ENCODE data around the gene SF3B6. TPM values are rescaled to one million over a fixed set of nuclear protein-coding genes. Genes with fewer than 3 reads are reported as not detected.

The SF3B6 gene
- polyA plus RNA-seq, 2 of the 4 experiments (the other 2 are of a cell fraction) = 244 to 315 TPM

GRCh38 chr2:24073816-24074215 lies 2.3 kb downstream of the SF3B6 start:
- Histone ChIP-seq H3K4me2 (no peak overlapping the region), H3K4me1 (peaks cover 19% of the 10 kb centered on the region), H3K9me3 (no peaks in the 10 kb centered on the region), H3K27ac (no peak overlapping the region), H3K4me3 (no peak overlapping the region)
- WGBS (ENCODE audit: missing lambda C conversion rate) = 92% methylated on average over 6 of the region's 6 CpGs
- ChIA-PET CTCF (interaction anchor here (2.1 to 6.6 kb wide), 2 partner anchors 10 to 147 kb away, joined by 11 to 50 read pairs; partner anchors contain the start of genes ATAD2B and TP53I3), POLR2A (interaction anchor here (1.7 to 2.0 kb wide), 3 partner anchors 10 to 147 kb away, joined by 5 to 11 read pairs (median 6); partner anchors contain the start of genes ATAD2B, TP53I3 and WDCP)
- DNase-seq (ENCODE audit: low read depth in 1 of 2, low spot score in 1 of 2) (no peak), FAIRE-seq (no peak), ATAC-seq (no peak)
- no peak for TF ChIP-seq E2F6 (IDR thresholded peaks at IDR 0.05; ENCODE audit: borderline replicate concordance, low read depth)
- no peak for TF ChIP-seq RNF2 (IDR thresholded peaks at IDR 0.05; ENCODE audit: borderline replicate concordance, low read depth)
- TF ChIP-seq JUNB (IDR thresholded peaks at IDR 0.05) = no peak
- TF ChIP-seq RARB (CRISPR knock-in tag; IDR thresholded peaks at IDR 0.05) = no peak
- TF ChIP-seq CTCF (IDR thresholded peaks at IDR 0.05) = no peak

- FAIRE-seq = no peak
- DNase-seq (ENCODE audit: low read depth in 1 of 2, low spot score in 1 of 2) = no peak
- Histone ChIP-seq H3K4me1 (peaks cover 16% of the 10 kb centered on the region), H3K9me3 (no peaks in the 10 kb centered on the region), H3K4me2 (no peak overlapping the region), H3K4me3 (no peak overlapping the region), H3K27ac (no peak overlapping the region)
- POLR2A ChIA-PET = interaction anchor here (1.7 to 2.0 kb wide), 2 partner anchors 25 to 145 kb away, joined by 5 to 6 read pairs; partner anchors contain the start of genes ATAD2B and WDCP
- TF ChIP-seq POLR2AphosphoS2 (conservative IDR thresholded peaks at IDR 0.05; ENCODE audit: low read length) (0 out of 2 replicates have a peak, but pooled peaks have one; percentile 11), BCL3 (IDR thresholded peaks at IDR 0.05) (no peak)
- no peak for ATAC-seq
- CTCF ChIA-PET = interaction anchor here (0.6 to 6.6 kb wide), 4 partner anchors 11 to 145 kb away, joined by 3 to 50 read pairs (median 8); partner anchors contain the start of genes ATAD2B and TP53I3
- 91% methylated on average over 4 of the region's 4 CpGs for whole genome bisulfite sequencing (ENCODE audit: missing lambda C conversion rate)
These were observed 3.9 kb downstream of the SF3B6 start for GRCh38 chr2:24072259-24072658.

GRCh38 chr2:24065341-24065740 lies 10.8 kb downstream of the SF3B6 start:
- Histone ChIP-seq H3K4me1 (no peaks in the 10 kb centered on the region), H3K27ac (no peak overlapping the region), H3K4me3 (no peak overlapping the region), H3K4me2 (no peak overlapping the region), H3K9me3 (no peaks in the 10 kb centered on the region)
- 90% methylated on average over 2 of the region's 2 CpGs for WGBS (ENCODE audit: missing lambda C conversion rate)
- FAIRE-seq (no peak), ATAC-seq (no peak), DNase-seq (ENCODE audit: low read depth in 1 of 2, low spot score in 1 of 2) (no peak)
- ChIA-PET CTCF (interaction anchor here (2.3 to 8.9 kb wide), 3 partner anchors 13 to 138 kb away, joined by 9 to 55 read pairs (median 15); partner anchors contain the start of genes ATAD2B and TP53I3), POLR2A (interaction anchor here (2.7 kb wide), 1 partner anchor 11 kb away, joined by 15 read pairs; the partner anchor contains the start of gene SF3B6)
- no peak for TF ChIP-seq ESRRA (IDR thresholded peaks at IDR 0.05; ENCODE audit: borderline replicate concordance, low read length)
- TF ChIP-seq POLR2A (IDR thresholded peaks at IDR 0.05; ENCODE audit: low read length) = no peak
- no peak for TF ChIP-seq HOXB13 (CRISPR knock-in tag; IDR thresholded peaks at IDR 0.05; ENCODE audit: low read depth)
- no peak for TF ChIP-seq SREBF2 (IDR thresholded peaks at IDR 0.05)
- TF ChIP-seq BHLHE40 (IDR thresholded peaks at IDR 0.05; ENCODE audit: low read depth, low read length) = no peak
- no peak for TF ChIP-seq BCL3 (IDR thresholded peaks at IDR 0.05)
- no peak for TF ChIP-seq CHD2 (IDR thresholded peaks at IDR 0.05; ENCODE audit: low read length, partially characterized antibody)
- TF ChIP-seq JUN (IDR thresholded peaks at IDR 0.05) = no peak
- TF ChIP-seq RCOR1 (IDR thresholded peaks at IDR 0.05; ENCODE audit: low read depth, low read length) = no peak
- TF ChIP-seq KDM1A (IDR thresholded peaks at IDR 0.05; ENCODE audit: low read depth) = no peak
- no peak for TF ChIP-seq NR3C1 (IDR thresholded peaks at IDR 0.05)
- no peak for TF ChIP-seq MAFK (IDR thresholded peaks at IDR 0.05; ENCODE audit: partially characterized antibody)
- no peak for TF ChIP-seq MAZ (IDR thresholded peaks at IDR 0.05; ENCODE audit: borderline replicate concordance, low read depth, low read length)
- TF ChIP-seq ELK1 (IDR thresholded peaks at IDR 0.05; ENCODE audit: low read depth, low read length) = no peak
- no peak for TF ChIP-seq POLR2AphosphoS2 (conservative IDR thresholded peaks at IDR 0.05; ENCODE audit: low read length)
